Stimulated activated CD4-positive, alpha-beta T cell treated with anti-CD3 and anti-CD28 coated beads, Interleukin-15, amount 100 ng/mL, for 24 hours (primary cell): Measurements from ENCODE around the gene CNOT10.

ENCODE experiments used
- DNase-seq: peaks from one replicate; pipeline ENCODE4 v3.0.0-alpha.2; 2020

Gene CNOT10

DNA sequence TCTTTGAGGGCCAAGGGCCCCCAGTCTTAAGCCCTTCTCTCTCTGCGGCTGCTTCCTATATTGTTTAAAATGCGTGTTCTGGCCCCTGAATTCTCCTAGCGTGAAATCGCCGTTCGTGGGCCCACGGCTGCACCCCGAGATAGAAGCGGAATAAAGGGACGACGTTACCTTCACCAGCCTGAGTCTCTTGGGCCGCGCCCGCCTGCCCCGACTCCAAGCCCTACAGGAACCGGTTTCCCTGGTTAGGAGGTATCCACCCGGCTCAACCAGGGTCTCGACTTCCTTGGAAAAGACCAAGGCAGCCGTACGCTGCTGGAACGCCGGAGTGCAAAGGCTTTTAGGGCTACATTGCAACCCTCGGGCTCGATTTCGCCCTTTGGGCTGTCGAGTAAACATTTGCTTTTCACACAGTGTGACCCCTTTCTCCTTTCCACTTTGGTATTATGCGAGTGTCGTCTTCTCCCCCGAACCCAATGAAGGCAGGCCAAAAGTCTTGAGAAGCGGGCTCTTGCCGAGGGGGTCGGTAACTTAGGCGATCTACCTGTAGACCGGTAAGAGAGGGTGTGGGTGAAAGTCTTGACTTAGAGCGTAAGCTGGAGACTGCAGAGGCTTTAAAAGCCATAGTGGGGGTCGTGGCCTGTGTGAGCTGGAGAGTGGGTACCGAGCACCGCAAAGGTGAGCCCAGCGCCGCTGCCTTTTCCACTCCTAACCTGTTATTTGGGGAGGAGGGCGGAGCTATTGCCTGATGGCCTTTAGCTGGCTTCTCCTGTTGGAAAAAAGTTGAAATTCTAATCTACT lies 134.8 kb downstream of the CNOT10 start:
- DNase-seq, result no peak

DNA sequence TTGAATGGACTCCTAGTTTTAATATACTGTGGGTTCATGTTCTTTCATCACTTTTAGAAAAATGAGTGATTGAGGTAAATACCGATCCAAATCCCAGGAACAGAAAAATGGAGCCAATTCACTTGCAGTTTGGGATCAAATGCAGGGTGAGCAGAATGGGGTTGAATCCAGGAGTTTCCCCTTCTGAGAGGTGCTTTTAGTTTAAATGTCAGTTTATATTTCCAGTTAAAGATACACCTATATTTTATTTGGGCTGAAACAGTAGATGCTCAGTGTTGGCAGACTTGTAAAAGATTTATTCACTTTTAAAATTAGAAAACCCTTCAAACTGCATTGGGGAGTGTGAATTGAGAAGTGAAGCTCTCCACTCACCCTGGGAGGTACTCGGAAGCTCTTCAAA lies 135.4 kb downstream of the CNOT10 start:
- DNase-seq, result no peak

DNA sequence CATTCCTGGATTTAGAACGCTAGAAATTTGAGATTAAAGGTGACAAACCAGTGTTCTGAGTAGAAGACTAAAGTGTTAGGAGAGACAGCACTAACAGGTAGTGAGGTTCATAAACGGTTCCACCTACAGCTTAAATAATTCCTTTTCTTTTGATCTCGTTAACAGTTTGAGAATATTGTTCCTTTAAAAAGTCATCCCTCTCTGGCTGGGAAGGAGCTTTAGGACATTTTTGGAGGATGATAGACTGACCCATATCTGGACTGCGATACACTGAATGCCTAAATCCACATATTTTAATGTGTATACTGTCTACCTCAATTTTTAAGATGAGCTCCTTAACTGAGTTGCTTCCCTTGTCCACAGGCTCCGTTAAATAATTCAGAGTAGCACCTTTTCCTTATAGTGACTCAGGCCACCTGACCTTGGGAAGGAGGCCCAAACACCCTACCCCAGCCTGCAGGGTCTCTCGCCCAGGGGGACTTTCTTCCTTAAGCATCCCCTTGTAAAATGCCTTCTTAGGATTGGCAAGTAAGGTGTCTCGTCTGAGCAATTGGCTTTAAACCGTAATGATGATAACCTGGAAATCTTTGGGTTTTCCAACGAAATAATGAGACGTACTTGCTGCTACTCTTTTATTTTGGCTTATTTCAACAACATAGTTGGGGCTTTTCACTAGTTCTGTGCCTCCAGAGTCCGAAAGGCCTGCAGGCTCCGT lies 136.1 kb downstream of the CNOT10 start:
- DNase-seq, result no peak

DNA sequence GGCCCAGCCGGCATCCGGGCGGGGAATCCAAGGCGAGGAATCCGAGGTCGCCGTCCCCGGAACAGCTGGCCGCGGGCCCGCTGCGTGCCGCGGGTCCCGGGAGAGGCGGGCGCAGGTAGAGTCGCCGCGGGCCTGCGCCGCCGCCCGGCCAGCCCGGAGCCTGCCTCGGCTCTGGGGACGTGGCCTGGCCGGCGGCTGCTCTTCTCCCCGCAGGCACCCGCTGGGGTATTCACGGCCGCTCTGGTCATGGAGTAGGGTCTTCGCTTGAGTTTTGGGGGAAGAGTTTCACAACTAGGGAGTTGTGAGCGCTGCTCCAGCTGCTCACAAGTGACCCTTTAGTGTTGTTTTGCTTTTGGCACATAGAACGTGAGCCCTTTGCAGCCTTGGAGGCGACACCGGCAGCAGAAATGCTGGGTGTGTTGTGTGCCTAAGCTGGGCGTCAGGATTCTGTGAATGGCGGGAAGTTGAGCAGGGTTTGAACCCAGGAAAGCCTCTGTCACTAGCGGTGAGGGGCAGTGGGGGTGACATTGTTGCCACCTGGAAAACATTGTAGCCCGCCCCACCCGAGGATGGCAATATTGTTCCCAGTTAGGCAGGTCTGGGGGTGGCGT lies 136.8 kb downstream of the CNOT10 start:
- no peak for DNase-seq

DNA sequence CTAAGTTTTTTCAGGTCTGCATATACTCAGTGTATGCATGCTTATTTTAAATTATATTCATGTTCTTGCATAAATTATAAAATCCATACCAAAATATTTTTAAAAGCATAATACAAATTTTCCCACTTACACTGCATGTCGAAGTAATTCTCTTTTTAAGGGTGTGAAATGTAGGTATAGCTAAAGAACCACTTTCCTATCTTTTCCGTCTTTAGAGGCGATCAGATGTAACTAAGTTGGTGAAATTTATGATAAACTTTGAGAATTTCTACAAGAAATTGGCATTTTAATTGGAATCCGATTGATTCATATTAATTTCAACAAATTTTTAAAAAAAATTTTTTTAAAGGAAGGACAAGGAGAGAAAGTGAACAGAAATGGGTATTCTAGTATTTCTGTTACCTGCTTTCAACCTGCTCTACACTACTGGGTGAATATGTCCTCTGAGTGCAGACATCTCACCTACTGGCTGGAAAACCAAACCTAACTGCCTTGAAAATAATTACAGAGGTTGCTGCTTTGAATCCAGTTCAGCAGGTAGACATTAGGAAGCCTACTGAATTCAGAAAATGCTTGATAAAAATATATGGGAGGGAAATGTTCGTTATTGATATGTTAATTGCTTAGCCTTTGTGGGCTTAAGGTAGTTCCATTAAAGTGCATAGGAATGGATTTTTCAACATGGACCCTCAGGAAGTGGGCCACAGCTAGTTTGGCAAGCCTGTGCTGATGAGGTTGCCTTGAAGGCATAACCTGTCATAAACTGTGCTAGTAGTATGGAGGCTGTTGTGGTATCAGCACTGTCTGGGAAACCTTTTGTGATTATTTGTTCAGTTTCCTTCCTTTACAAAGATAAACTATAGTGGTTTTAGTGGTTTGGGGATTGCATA lies 137.9 kb downstream of the CNOT10 start:
- DNase-seq, result no peak
